ENCODE data around the gene RPS25.

The RPS25 gene

GRCh38 chr11:119029069-119029339 lies 10.9 kb upstream of the RPS25 start:
- Histone ChIP-seq H3K4me1 (ENCODE audit: insufficient read depth, low read length, poor library complexity, severe bottlenecking) (peaks cover 22% of the 10 kb centered on the region), H3K4me2 (ENCODE audit: low read depth, low read length, poor library complexity, severe bottlenecking) (peak overlapping the region; percentile 85), H3K79me2 (ENCODE audit: insufficient read depth, low read length) (peaks cover 28% of the 10 kb centered on the region), H3K9me2 (replicated peaks; ENCODE audit: low read depth, low read length) (no peaks in the 10 kb centered on the region), H3K36me3 (ENCODE audit: insufficient read depth, low read length) (peaks cover 6% of the 10 kb centered on the region; the same call in 1 of the 2 replicates), H3K9me3 (ENCODE audit: insufficient read depth, low read depth, low read length) (no peaks in the 10 kb centered on the region), H2AFZ (ENCODE audit: low read length) (no peak overlapping the region), H3F3A (ENCODE audit: low read depth) (no peaks in the 10 kb centered on the region), H3K4me3 (ENCODE audit: low read length, poor library complexity, severe bottlenecking) (peak overlapping the region; percentile 93), H4K20me1 (ENCODE audit: insufficient read depth, low read length, poor library complexity, severe bottlenecking) (no peaks in the 10 kb centered on the region), H3K27me3 (ENCODE audit: insufficient read depth, low read length, poor library complexity, severe bottlenecking) (no peaks in the 10 kb centered on the region), H3K9ac (ENCODE audit: low read depth, low read length, poor library complexity, severe bottlenecking) (peak overlapping the region; percentile 89)
- TF ChIP-seq CTCF (conservative IDR thresholded peaks at IDR 0.05; ENCODE audit: low read length) (no peak), EZH2phosphoT487 (IDR thresholded peaks at IDR 0.05; ENCODE audit: borderline replicate concordance) (no peak)

DNA sequence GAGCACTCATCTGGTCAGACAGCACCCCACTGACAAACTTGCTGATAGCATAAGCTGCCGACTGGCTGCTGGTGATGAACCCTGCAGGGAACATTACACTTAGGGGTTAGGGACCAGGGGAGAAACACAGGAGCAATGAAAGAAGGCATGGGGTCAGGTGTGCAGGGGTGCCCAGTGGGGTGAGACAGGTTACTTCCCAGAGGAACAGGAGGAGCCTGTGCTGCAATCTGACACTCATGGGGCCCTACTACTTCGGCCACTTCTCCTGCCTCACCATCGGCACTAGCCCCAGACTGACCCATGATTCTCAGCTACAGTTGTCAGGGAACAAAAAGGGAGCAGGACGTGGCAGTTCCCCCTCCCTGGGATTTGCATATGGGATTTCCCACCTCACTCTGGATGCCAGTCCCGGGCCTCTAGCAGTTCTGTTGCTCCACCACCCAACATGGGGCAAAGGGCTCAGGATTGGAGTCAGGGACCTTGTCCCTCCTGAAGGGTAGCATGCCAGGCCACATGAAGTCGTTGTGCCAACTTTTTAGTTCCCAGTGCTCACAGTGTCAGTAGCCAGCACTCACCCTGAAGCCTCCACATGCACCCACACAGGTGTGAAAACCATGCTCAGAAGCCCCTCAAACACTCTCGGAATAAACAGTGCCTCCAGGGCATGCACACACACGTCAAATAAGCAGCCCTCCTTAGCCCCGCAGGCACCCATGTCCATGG lies 10.4 kb upstream of the RPS25 start:
- Histone ChIP-seq H3F3A (ENCODE audit: low read depth) (no peaks in the 10 kb centered on the region), H3K4me3 (ENCODE audit: low read length, poor library complexity, severe bottlenecking) (peak overlapping the region; percentile 93), H3K9me3 (ENCODE audit: insufficient read depth, low read depth, low read length) (no peaks in the 10 kb centered on the region), H4K20me1 (ENCODE audit: insufficient read depth, low read length, poor library complexity, severe bottlenecking) (no peaks in the 10 kb centered on the region), H3K36me3 (ENCODE audit: insufficient read depth, low read length) (peaks cover 6% of the 10 kb centered on the region), H3K79me2 (ENCODE audit: insufficient read depth, low read length) (peaks cover 32% of the 10 kb centered on the region), H3K27me3 (ENCODE audit: insufficient read depth, low read length, poor library complexity, severe bottlenecking) (no peaks in the 10 kb centered on the region), H3K4me2 (ENCODE audit: low read depth, low read length, poor library complexity, severe bottlenecking) (peak overlapping the region; percentile 85), H3K4me1 (ENCODE audit: insufficient read depth, low read length, poor library complexity, severe bottlenecking) (peaks cover 22% of the 10 kb centered on the region), H2AFZ (ENCODE audit: low read length) (no peak overlapping the region), H3K9ac (ENCODE audit: low read depth, low read length, poor library complexity, severe bottlenecking) (peak overlapping the region; percentile 89), H3K9me2 (replicated peaks; ENCODE audit: low read depth, low read length) (no peaks in the 10 kb centered on the region)
- TF ChIP-seq CTCF (conservative IDR thresholded peaks at IDR 0.05; ENCODE audit: low read length) (no peak), EZH2phosphoT487 (IDR thresholded peaks at IDR 0.05; ENCODE audit: borderline replicate concordance) (no peak)

- no peak overlapping the region for H3K4me3 ChIP-seq (ENCODE audit: low read length, poor library complexity, severe bottlenecking)
- no peaks in the 10 kb centered on the region for H3K9me2 ChIP-seq (replicated peaks; ENCODE audit: low read depth, low read length)
- no peak overlapping the region for H2AFZ ChIP-seq (ENCODE audit: low read length)
- peaks cover 10% of the 10 kb centered on the region for H3K36me3 ChIP-seq (ENCODE audit: insufficient read depth, low read length)
- TF ChIP-seq CTCF (conservative IDR thresholded peaks at IDR 0.05; ENCODE audit: low read length): no peak
- no peak for TF ChIP-seq EZH2phosphoT487 (IDR thresholded peaks at IDR 0.05; ENCODE audit: borderline replicate concordance)
- peaks cover 39% of the 10 kb centered on the region for H3K79me2 ChIP-seq (ENCODE audit: insufficient read depth, low read length)
- no peaks in the 10 kb centered on the region for H3K27me3 ChIP-seq (ENCODE audit: insufficient read depth, low read length, poor library complexity, severe bottlenecking)
- H3K9me3 ChIP-seq (ENCODE audit: insufficient read depth, low read depth, low read length): no peaks in the 10 kb centered on the region
- H4K20me1 ChIP-seq (ENCODE audit: insufficient read depth, low read length, poor library complexity, severe bottlenecking): no peaks in the 10 kb centered on the region
- H3F3A ChIP-seq (ENCODE audit: low read depth): no peaks in the 10 kb centered on the region
- H3K4me2 ChIP-seq (ENCODE audit: low read depth, low read length, poor library complexity, severe bottlenecking): peak overlapping the region; percentile 85
- peaks cover 22% of the 10 kb centered on the region for H3K4me1 ChIP-seq (ENCODE audit: insufficient read depth, low read length, poor library complexity, severe bottlenecking)
- peak overlapping the region; percentile 89 for H3K9ac ChIP-seq (ENCODE audit: low read depth, low read length, poor library complexity, severe bottlenecking)
Observed at GRCh38 chr11:119027561-119028345, 9.6 kb upstream of the RPS25 start.
